Measurements from ENCODE around the gene PLCD4. TPM values are rescaled to one million over a fixed set of nuclear protein-coding genes. Genes with fewer than 3 reads are reported as not detected.

The PLCD4 gene
- total and polyA plus RNA-seq, 2 experiments from 2014 or later = 1.3 to 1.6 TPM

- H3K9ac ChIP-seq = no peak overlapping the region
- 91 to 97% methylated on average over 1 of the region's 1 CpG for WGBS, 2 experiments (ENCODE audit: low coverage in 1 of 2, low lambda C conversion rate in 2 of 2, missing lambda C conversion rate in 2 of 2)
- H3K4me1 ChIP-seq (ENCODE audit: insufficient read depth) = peaks cover 16% of the 10 kb centered on the region
- in situ Hi-C loops (cut with MboI) = no loop called here
- H3K4me2 ChIP-seq (ENCODE audit: unreplicated experiment) = no peak overlapping the region
- no peak for DNase-seq
- TF ChIP-seq EZH2 (IDR thresholded peaks at IDR 0.05; ENCODE audit: insufficient read depth, poor library complexity, severe bottlenecking) (no peak), EZH2phosphoT487 (IDR thresholded peaks at IDR 0.05; ENCODE audit: insufficient read depth, low read depth) (no peak)
- H3K79me2 ChIP-seq (ENCODE audit: insufficient read depth) = peaks cover 94% of the 10 kb centered on the region
- H3K27me3 ChIP-seq (replicated peaks; ENCODE audit: insufficient read depth) = no peaks in the 10 kb centered on the region
- no peaks in the 10 kb centered on the region for H3K9me2 ChIP-seq (ENCODE audit: insufficient read depth)
- H2AFZ ChIP-seq = no peak overlapping the region
- no peaks in the 10 kb centered on the region for H3K9me3 ChIP-seq (ENCODE audit: low read depth)
- no peaks in the 10 kb centered on the region; the same call in 1 of the 2 replicates for H3K36me3 ChIP-seq (ENCODE audit: low read depth)
- H4K20me1 ChIP-seq (ENCODE audit: insufficient read depth) = peaks cover 3% of the 10 kb centered on the region; the same call in 1 of the 2 replicates
- peaks cover 21% of the 10 kb centered on the region for H3F3A ChIP-seq (ENCODE audit: insufficient read depth)
- H3K4me3 ChIP-seq = no peak overlapping the region
- H3K27ac ChIP-seq = no peak overlapping the region
Measured at GRCh38 chr2:218566296-218566695, 41.4 kb upstream of the PLCD4 start.

- no peaks in the 10 kb centered on the region for H3K27me3 ChIP-seq (replicated peaks; ENCODE audit: insufficient read depth)
- in situ Hi-C loops (cut with MboI) = no loop called here
- no peak for DNase-seq
Measured at GRCh38 chr2:218567797-218568189, 39.9 kb upstream of the PLCD4 start.

GRCh38 chr2:218568190-218569037 is 39.3 kb upstream of the PLCD4 start, which contains the start of the genes CNOT9 and USP37:
Gene CNOT9, plus strand, starts transcription at chr2:218568839. Its CDS starts 116 bp downstream, at chr2:218568955.
Gene USP37, minus strand, starts transcription at chr2:218568351. Its CDS starts 9,698 bp downstream, at chr2:218558653.
- no peaks in the 10 kb centered on the region for H3K9me2 ChIP-seq (ENCODE audit: insufficient read depth)

More at GRCh38 chr2:218567797-218568189, 39.9 kb upstream of the PLCD4 start:
- peaks cover 17% of the 10 kb centered on the region for H3K4me1 ChIP-seq (ENCODE audit: insufficient read depth)
- peak overlapping the region; percentile 90 for H3K9ac ChIP-seq
- WGBS, 2 experiments (ENCODE audit: low coverage in 1 of 2, low lambda C conversion rate in 2 of 2, missing lambda C conversion rate in 2 of 2) = 0 to 1% methylated on average over 10 to 19 of the region's 19 CpGs
- peaks cover 26% of the 10 kb centered on the region for H3F3A ChIP-seq (ENCODE audit: insufficient read depth)
- H3K4me3 ChIP-seq = peak overlapping the region; percentile 97
- H3K9me3 ChIP-seq (ENCODE audit: low read depth) = no peaks in the 10 kb centered on the region
- H3K79me2 ChIP-seq (ENCODE audit: insufficient read depth) = peaks cover 97% of the 10 kb centered on the region
- TF ChIP-seq EZH2 (IDR thresholded peaks at IDR 0.05; ENCODE audit: insufficient read depth, poor library complexity, severe bottlenecking) (no peak), EZH2phosphoT487 (IDR thresholded peaks at IDR 0.05; ENCODE audit: insufficient read depth, low read depth) (no peak)
- no peaks in the 10 kb centered on the region for H3K9me2 ChIP-seq (ENCODE audit: insufficient read depth)
- H2AFZ ChIP-seq = peak overlapping the region; percentile 94
- peak overlapping the region; percentile 96 for H3K4me2 ChIP-seq (ENCODE audit: unreplicated experiment)
- H4K20me1 ChIP-seq (ENCODE audit: insufficient read depth) = peaks cover 3% of the 10 kb centered on the region; the same call in 1 of the 2 replicates
- H3K36me3 ChIP-seq (ENCODE audit: low read depth) = 0 out of 2 replicates have a peak, but pooled peaks cover 4% of the 10 kb centered on the region
- H3K27ac ChIP-seq = peak overlapping the region; percentile 65

GRCh38 chr2:218569038-218569431 is 38.7 kb upstream of the PLCD4 start:
- Histone ChIP-seq H3K4me2 (ENCODE audit: unreplicated experiment) (peak overlapping the region; percentile 91), H3K27ac (peak overlapping the region; percentile 97), H3K27me3 (replicated peaks; ENCODE audit: insufficient read depth) (no peaks in the 10 kb centered on the region), H3K9me2 (ENCODE audit: insufficient read depth) (no peaks in the 10 kb centered on the region), H3K79me2 (ENCODE audit: insufficient read depth) (peaks cover 97% of the 10 kb centered on the region), H2AFZ (peak overlapping the region; percentile 67), H3F3A (ENCODE audit: insufficient read depth) (peaks cover 26% of the 10 kb centered on the region), H3K36me3 (ENCODE audit: low read depth) (0 out of 2 replicates have a peak, but pooled peaks cover 7% of the 10 kb centered on the region), H3K9ac (peak overlapping the region; percentile 97), H4K20me1 (ENCODE audit: insufficient read depth) (peaks cover 3% of the 10 kb centered on the region; the same call in 1 of the 2 replicates), H3K4me1 (ENCODE audit: insufficient read depth) (peaks cover 17% of the 10 kb centered on the region), H3K4me3 (peak overlapping the region; percentile 97), H3K9me3 (ENCODE audit: low read depth) (no peaks in the 10 kb centered on the region)
- TF ChIP-seq EZH2phosphoT487 (IDR thresholded peaks at IDR 0.05; ENCODE audit: insufficient read depth, low read depth) (no peak), EZH2 (IDR thresholded peaks at IDR 0.05; ENCODE audit: insufficient read depth, poor library complexity, severe bottlenecking) (no peak)
- peak; percentile 90 for DNase-seq
- WGBS, 2 experiments (ENCODE audit: low coverage in 1 of 2, low lambda C conversion rate in 2 of 2, missing lambda C conversion rate in 2 of 2) = 1 to 2% methylated on average over 31 of the region's 31 CpGs
- in situ Hi-C loops (cut with MboI) = no loop called here

More at GRCh38 chr2:218568190-218569037, 39.3 kb upstream of the PLCD4 start, which contains the start of the genes CNOT9 and USP37:
- peaks cover 17% of the 10 kb centered on the region for H3K4me1 ChIP-seq (ENCODE audit: insufficient read depth)
- peak within 1 kb of the TSS; percentile 96 for H3K4me2 ChIP-seq (ENCODE audit: unreplicated experiment)
- peak within 1 kb of the TSS; percentile 97 for H3K9ac ChIP-seq
- peaks cover 3% of the 10 kb centered on the region; the same call in 1 of the 2 replicates for H4K20me1 ChIP-seq (ENCODE audit: insufficient read depth)
- H3K27ac ChIP-seq = peak within 1 kb of the TSS; percentile 97
- H3K27me3 ChIP-seq (replicated peaks; ENCODE audit: insufficient read depth) = no peaks in the 10 kb centered on the region
- TF ChIP-seq EZH2 (IDR thresholded peaks at IDR 0.05; ENCODE audit: insufficient read depth, poor library complexity, severe bottlenecking) = no peak
- TF ChIP-seq EZH2phosphoT487 (IDR thresholded peaks at IDR 0.05; ENCODE audit: insufficient read depth, low read depth) = no peak
- in situ Hi-C loops (cut with MboI) = no loop called here
- DNase-seq = peak; percentile 99
- H3K9me3 ChIP-seq (ENCODE audit: low read depth) = no peaks in the 10 kb centered on the region
- H3K79me2 ChIP-seq (ENCODE audit: insufficient read depth) = peaks cover 97% of the 10 kb centered on the region
- WGBS, 2 experiments (ENCODE audit: low coverage in 1 of 2, low lambda C conversion rate in 2 of 2, missing lambda C conversion rate in 2 of 2) = 2% methylated on average over 47 to 55 of the region's 77 CpGs
- peaks cover 26% of the 10 kb centered on the region for H3F3A ChIP-seq (ENCODE audit: insufficient read depth)
- peak within 1 kb of the TSS; percentile 97 for H3K4me3 ChIP-seq
- H3K36me3 ChIP-seq (ENCODE audit: low read depth) = 0 out of 2 replicates have a peak, but pooled peaks cover 6% of the 10 kb centered on the region
- peak within 1 kb of the TSS; percentile 94 for H2AFZ ChIP-seq

All from GM23248 (cell line).